ENCODE measurements around the gene SRRT.

SRRT gene

DNA sequence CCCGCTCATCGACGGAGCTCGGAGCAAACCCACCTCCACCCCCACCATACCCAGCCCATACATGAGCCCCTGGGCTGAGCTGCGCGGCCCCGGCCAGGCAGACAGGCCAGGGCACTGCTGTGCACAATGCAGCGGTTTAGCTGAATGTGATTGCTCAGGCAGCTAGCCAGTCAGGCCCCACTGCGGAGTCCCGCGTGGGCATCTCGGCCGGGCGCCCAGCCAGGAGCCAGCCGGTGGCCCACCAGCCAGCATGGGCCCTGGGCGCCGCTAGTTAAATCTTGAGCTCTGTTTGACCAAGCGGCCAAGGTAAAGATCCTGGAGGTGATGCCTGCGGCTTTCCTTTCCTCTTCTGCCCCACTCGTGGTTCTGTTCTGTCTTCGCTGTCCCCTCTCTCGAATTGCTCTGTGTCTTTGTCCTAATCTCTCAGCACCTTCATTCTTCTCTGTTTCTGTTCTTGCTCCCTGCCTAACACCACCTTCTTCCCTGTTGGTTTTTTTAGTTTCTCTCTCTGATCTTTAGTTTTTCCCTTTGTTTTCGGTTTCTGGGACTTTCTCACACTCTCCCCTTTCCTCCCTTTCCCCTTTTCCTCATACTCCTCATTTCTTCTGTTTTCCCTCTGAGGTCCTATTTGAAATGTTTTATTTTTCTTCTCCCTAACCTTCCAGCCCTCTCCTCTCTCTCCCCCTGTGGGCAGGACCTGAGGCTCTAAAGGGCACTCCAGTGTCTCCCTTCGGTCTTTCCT lies 8.1 kb downstream of the SRRT start:
- Mint-ChIP-seq H3K36me3 (ENCODE audit: low read depth) (peaks cover 64% of the 10 kb centered on the region), H3K4me3 (no peak overlapping the region), H3K27ac (peak overlapping the region; percentile 7)

DNA sequence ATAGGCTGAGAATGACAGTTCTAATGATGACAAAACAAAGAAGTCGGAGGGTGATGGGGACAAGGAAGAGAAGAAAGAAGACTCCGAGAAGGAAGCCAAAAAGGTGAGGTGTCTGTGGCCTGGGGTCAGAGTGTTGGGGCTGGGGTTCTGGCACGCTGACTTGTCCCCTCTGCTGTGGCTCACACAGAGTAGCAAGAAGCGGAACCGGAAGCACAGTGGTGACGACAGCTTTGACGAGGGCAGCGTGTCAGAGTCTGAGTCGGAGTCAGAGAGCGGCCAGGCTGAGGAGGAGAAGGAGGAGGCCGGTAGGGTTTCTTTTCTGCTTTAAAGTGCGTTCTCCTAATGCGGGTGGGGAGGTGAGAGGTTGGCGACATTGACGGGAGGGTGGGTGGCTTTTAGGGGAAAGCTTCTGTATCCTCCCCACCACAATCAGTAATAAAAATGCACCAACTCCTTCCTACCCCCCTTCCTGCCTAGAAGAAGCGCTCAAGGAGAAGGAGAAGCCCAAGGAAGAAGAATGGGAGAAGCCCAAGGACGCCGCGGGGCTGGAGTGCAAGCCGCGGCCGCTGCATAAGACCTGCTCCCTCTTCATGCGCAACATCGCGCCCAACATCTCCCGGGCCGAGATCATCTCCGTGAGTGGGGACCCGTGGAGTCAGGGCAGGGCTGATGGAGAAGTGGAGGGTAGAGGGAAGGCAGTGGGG lies 10.0 kb downstream of the SRRT start:
- H3K9me3 Mint-ChIP-seq: no peaks in the 10 kb centered on the region
- no peaks in the 10 kb centered on the region for H3K27me3 Mint-ChIP-seq (ENCODE audit: low read depth)
- H3K4me3 Mint-ChIP-seq: no peak overlapping the region
- H3K27ac Mint-ChIP-seq: peak overlapping the region; percentile 38
- peaks cover 63% of the 10 kb centered on the region for H3K36me3 Mint-ChIP-seq (ENCODE audit: low read depth)
- H3K4me1 Mint-ChIP-seq (ENCODE audit: low read depth): peaks cover 29% of the 10 kb centered on the region

More for the DNA sequence above, 8.1 kb downstream of the SRRT start:
- Mint-ChIP-seq H3K27me3 (ENCODE audit: low read depth) (no peaks in the 10 kb centered on the region), H3K4me1 (ENCODE audit: low read depth) (peaks cover 34% of the 10 kb centered on the region), H3K9me3 (no peaks in the 10 kb centered on the region)

DNA sequence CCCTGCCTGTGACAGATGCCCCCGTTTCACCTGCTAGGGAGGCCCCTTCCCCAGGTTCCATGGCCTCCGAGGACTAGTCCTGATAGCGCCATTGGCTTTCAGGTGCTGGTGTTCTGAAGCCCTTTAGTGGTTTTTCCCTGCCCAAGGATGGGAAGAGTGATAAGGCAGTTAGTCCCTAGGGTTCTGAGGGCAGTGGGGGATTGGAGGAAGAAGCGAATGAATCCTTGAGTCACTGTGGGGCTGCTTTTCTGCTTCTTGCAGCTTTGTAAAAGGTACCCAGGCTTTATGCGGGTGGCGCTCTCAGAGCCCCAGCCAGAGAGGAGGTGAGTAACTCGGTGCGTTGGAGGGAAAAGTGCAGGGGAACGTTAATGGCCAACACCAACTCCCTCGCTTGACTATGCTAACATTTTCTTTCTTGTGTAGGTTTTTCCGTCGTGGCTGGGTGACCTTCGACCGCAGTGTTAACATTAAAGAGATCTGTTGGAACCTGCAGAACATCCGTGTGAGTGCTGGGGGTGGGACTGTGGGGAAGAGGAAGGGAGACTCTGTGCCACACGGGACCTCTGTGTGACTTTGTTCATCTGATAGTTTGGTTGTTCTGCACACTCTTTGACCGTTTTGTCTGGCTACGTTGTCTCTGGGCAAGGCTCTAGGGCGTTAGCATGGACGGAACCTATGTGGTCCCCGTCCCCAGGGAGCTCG lies 10.7 kb downstream of the SRRT start:
- H3K36me3 Mint-ChIP-seq (ENCODE audit: low read depth): peaks cover 60% of the 10 kb centered on the region
- H3K27me3 Mint-ChIP-seq (ENCODE audit: low read depth): peaks cover 6% of the 10 kb centered on the region
- H3K4me1 Mint-ChIP-seq (ENCODE audit: low read depth): peaks cover 30% of the 10 kb centered on the region
- H3K9me3 Mint-ChIP-seq: no peaks in the 10 kb centered on the region
- no peak overlapping the region for H3K4me3 Mint-ChIP-seq
- H3K27ac Mint-ChIP-seq: no peak overlapping the region

DNA sequence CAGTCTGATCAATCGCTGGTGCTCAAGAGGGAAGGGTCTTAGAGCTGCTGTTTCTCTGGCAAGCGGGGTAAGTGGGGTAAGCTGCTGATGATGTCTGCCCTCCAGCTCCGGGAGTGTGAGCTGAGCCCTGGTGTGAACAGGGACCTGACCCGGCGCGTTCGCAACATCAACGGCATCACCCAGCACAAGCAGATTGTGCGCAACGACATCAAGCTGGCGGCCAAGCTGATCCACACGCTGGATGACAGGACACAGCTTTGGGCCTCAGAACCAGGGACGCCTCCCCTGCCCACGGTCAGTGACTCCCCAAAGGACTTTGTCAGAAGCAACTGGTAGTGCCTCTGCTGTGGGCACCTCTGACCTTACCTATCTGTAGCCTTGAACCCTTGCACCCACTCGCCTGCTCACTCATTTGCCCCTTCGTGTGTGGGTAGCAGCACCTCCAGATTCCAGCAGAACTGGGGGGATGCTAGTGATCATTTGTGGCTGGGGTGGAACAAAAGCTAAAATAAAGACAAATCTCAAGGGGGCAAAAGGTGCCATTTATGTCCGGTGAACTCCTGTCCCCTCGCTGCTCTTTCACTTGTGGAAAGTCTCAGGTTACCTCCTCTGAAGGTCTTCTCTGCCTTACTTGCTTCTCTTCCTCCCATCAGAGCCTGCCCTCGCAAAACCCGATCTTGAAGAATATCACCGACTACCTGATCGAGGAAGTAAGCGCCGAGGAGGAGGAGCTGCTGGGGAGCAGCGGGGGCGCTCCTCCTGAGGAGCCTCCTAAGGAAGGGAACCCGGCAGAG lies 11.4 kb downstream of the SRRT start:
- H3K27me3 Mint-ChIP-seq (ENCODE audit: low read depth): peaks cover 11% of the 10 kb centered on the region
- H3K27ac Mint-ChIP-seq: peak overlapping the region; percentile 87
- peak overlapping the region; percentile 54 for H3K4me3 Mint-ChIP-seq
- no peaks in the 10 kb centered on the region for H3K9me3 Mint-ChIP-seq
- peaks cover 58% of the 10 kb centered on the region for H3K36me3 Mint-ChIP-seq (ENCODE audit: low read depth)
- H3K4me1 Mint-ChIP-seq (ENCODE audit: low read depth): peaks cover 30% of the 10 kb centered on the region

DNA sequence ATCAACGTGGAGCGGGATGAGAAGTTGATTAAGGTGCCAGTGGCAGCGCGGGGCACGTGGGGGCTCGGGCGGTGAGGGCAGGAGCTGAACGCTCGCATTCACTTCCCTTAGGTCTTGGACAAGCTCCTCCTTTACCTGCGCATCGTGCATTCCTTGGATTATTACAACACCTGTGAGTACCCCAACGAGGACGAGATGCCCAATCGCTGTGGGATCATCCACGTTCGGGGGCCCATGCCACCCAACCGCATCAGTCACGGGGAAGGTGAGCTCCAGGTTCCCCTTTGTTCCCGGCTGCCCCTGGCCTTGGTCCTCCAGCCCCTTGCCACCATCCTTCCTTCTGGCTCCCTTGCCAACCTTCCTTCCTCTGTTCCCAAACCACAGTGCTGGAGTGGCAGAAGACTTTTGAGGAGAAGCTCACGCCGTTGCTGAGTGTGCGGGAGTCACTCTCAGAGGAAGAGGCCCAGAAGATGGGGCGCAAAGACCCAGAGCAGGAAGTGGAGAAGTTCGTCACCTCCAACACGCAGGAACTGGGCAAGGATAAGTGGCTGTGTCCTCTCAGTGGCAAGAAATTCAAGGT lies 12.1 kb downstream of the SRRT start:
- Mint-ChIP-seq H3K4me1 (ENCODE audit: low read depth) (peaks cover 33% of the 10 kb centered on the region), H3K4me3 (peak overlapping the region; percentile 84), H3K9me3 (no peaks in the 10 kb centered on the region), H3K27me3 (ENCODE audit: low read depth) (peaks cover 18% of the 10 kb centered on the region), H3K36me3 (ENCODE audit: low read depth) (peaks cover 52% of the 10 kb centered on the region), H3K27ac (peak overlapping the region; percentile 94)

DNA sequence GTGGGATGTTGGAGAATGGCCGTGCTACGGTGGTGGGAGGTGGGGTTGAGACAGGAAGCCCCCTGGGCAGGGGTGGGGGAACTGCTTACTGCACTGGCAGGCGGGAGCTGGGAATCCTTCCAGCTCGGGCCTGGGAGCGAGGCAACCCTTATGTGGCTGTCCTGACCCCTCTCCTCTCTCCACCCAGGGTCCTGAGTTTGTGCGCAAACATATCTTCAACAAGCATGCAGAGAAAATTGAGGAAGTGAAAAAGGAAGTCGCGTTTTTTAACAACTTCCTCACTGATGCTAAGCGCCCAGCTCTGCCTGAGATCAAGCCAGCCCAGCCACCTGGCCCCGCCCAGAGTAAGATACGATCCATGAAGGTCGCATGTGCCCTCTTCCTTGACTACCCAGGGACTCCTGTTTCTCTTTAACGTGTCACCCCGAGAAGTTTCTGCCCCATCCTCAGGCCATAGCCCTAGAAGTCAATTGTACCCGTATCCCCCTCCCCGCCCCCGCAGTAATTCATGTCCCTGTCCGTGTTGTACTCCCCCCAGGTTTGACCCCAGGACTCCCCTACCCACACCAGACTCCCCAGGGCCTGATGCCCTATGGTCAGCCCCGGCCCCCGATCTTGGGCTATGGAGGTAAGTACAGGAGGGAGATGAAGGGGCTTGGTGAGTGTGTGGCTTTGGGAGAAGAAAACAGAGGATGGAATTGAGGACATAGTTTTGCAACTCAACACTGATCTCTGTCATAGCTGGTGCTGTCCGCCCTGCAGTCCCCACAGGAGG lies 12.8 kb downstream of the SRRT start:
- H3K36me3 Mint-ChIP-seq (ENCODE audit: low read depth): peaks cover 48% of the 10 kb centered on the region

DNA sequence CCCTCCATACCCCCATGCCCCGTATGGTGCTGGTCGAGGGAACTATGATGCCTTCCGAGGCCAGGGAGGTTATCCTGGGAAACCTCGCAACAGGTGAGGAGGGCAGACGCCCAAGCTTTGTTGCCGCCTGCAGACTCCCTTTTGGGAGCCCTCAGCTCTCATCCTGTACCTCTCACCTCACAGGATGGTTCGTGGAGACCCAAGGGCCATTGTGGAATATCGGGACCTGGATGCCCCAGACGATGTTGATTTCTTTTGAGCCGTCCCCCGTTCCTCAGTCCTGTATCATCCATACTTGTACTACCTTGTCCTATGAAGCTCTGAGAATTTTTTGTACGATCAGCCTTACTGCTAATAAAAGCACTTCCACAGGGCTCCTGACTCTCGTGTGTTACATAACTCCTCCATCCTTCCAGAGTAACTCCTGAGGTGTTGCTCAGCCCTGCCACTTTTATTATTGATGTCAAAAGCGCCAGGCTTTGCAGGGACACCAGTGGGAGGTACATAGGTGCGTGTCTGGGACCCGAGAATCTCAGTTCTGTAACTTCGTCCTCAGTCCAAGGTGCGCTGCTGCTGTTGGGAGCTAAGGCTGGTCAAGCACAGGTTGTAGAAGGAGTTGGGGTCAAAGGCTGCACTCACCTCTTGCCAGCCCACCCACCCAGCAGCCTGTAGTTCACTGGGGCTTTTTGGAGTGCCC lies 13.5 kb downstream of the SRRT start:
- Mint-ChIP-seq H3K9me3 (no peaks in the 10 kb centered on the region), H3K4me1 (ENCODE audit: low read depth) (peaks cover 32% of the 10 kb centered on the region), H3K36me3 (ENCODE audit: low read depth) (peaks cover 43% of the 10 kb centered on the region), H3K27me3 (ENCODE audit: low read depth) (peaks cover 29% of the 10 kb centered on the region), H3K4me3 (peak overlapping the region; percentile 84), H3K27ac (peak overlapping the region; percentile 94)

More for the DNA sequence above, 12.8 kb downstream of the SRRT start:
- Mint-ChIP-seq H3K4me3 (peak overlapping the region; percentile 84), H3K27me3 (ENCODE audit: low read depth) (peaks cover 25% of the 10 kb centered on the region), H3K4me1 (ENCODE audit: low read depth) (peaks cover 33% of the 10 kb centered on the region), H3K27ac (peak overlapping the region; percentile 94), H3K9me3 (no peaks in the 10 kb centered on the region)

DNA sequence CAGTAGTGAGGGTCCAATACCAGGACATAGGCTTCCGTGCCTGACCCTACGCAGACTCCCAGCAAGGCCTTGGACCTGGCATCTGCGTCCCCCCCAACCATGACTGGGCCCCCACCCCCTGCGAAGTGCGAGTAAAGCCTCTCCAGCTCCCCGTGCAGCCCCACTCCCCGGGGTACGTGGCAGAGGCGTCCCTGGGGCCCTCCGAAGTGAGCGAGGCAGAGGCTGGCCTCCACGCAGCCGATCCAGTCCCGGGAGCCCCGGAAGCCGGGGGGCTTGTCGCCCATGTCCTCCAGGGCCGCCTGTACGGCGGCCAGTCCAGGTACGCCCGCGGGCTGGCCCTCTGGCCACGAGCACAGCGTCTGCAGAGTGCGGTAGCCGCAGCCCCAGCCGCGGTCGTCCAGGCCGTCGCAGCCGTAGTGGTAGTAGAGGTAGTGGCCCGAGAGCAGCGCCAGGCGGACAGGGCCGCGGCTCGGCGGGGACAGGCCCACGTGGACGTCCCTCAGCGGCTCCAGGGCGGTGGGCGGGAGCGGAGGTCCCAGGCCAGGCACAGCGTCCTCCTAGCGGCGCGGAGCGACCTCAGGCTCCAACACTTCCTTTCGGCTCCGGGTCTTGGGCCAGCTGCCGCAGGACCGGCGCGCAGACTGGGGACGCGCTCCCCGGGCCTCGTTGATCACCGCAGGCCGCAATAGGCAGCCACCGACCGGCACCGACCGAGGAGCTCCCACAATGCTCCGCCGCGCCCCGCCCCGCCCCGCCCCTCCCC lies 14.3 kb downstream of the SRRT start, which contains the start of gene UFSP1:
Gene UFSP1, minus strand, starts transcription at position 728 of the 763 bp plus-strand sequence. Its CDS starts 444 bp downstream, at position 284.
- peak within 1 kb of the TSS; percentile 94 for H3K27ac Mint-ChIP-seq
- peaks cover 36% of the 10 kb centered on the region for H3K27me3 Mint-ChIP-seq (ENCODE audit: low read depth)
- H3K36me3 Mint-ChIP-seq (ENCODE audit: low read depth): peaks cover 36% of the 10 kb centered on the region
- no peaks in the 10 kb centered on the region for H3K9me3 Mint-ChIP-seq
- peaks cover 32% of the 10 kb centered on the region for H3K4me1 Mint-ChIP-seq (ENCODE audit: low read depth)
- H3K4me3 Mint-ChIP-seq: peak within 1 kb of the TSS; percentile 84

DNA sequence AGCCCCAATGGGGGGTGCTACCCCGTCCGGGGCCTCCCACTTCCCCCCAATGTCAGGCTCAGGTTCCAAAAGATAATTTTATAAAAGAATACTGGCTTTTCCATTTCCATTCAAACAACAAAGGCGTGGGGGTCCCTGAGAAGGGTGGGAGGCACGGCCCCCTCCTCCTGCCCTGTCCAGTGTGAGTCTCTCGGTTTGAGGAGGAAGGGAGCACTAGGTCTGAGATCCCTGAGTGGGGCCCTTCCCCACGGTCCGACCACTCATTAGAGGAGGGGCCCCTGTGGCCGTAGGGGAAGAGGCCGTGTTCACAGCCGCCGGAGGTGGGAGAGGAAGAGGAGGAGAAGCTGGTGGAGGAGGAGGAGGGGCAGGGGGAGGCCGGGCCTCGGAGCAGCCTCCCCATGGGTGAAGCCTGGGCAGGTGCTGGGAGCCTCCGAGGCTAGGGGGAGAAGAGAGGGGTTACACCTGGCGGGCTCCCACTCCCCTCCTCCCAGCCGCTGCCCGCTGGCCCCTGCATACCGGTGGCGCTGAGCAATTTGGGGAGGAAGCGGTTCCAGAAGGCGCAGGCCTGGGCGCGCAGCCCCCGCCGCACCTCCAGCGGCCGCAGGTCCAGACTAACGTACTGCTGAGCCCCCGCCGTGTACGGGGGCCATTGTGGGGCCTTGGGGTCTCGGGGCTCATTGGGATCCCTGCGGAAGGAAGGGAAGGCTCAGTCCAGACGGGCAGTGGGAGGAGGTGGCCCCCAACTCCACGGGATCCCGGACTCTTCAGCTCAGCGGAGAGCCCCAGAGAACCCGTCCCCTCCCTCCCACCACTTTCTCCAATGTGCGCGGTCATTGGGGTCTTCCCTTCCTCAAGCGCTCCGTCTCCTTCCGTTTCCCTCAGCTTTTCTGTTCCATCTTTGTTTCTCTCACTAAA lies 16.0 kb downstream of the SRRT start:
- no peaks in the 10 kb centered on the region for H3K9me3 Mint-ChIP-seq
- H3K4me3 Mint-ChIP-seq: peak overlapping the region; percentile 77
- peaks cover 40% of the 10 kb centered on the region for H3K27me3 Mint-ChIP-seq (ENCODE audit: low read depth)
- no peak overlapping the region for H3K27ac Mint-ChIP-seq
- H3K36me3 Mint-ChIP-seq (ENCODE audit: low read depth): peaks cover 24% of the 10 kb centered on the region
- peaks cover 32% of the 10 kb centered on the region for H3K4me1 Mint-ChIP-seq (ENCODE audit: low read depth)

DNA sequence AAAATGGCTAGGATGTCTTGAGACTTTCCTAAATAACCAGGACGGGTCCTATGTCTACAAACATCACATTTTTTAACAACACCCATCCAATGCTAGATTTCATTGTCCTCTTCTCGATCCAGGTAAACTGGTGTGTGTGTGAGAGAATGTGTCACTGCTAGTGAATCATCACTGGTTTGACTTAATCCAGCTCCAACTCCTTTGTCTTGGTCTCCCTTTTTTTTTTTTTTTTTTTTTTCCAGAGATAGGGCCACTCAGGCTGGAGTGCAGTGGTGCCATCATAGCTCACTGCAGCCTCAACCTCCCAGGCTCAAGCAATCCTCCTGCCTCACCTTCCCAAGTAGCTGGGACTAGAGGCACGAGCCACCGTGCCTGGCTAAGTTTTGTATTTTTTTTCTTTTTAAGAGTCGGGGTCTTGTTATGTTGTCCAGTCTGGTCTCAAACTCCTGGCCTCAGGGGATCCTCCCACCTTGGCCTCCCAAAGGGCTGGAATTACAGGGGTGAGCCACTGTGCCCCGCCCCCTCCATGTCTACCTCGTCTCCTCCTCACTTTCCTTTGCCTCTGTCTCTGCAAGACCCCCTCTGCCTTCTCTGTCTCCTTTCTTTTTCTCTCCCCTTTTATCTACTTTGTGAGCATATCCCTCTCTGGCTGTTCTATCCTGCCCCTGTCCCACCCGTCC lies 16.8 kb downstream of the SRRT start:
- peak overlapping the region; percentile 76 for H3K4me3 Mint-ChIP-seq
- peaks cover 47% of the 10 kb centered on the region for H3K27me3 Mint-ChIP-seq (ENCODE audit: low read depth)

More for the DNA sequence above, 16.8 kb downstream of the SRRT start:
- H3K36me3 Mint-ChIP-seq (ENCODE audit: low read depth): peaks cover 16% of the 10 kb centered on the region
- H3K27ac Mint-ChIP-seq: no peak overlapping the region
- peaks cover 33% of the 10 kb centered on the region for H3K4me1 Mint-ChIP-seq (ENCODE audit: low read depth)
- H3K9me3 Mint-ChIP-seq: no peaks in the 10 kb centered on the region
